ENCODE data around the gene PRAME.

The PRAME gene

DNA sequence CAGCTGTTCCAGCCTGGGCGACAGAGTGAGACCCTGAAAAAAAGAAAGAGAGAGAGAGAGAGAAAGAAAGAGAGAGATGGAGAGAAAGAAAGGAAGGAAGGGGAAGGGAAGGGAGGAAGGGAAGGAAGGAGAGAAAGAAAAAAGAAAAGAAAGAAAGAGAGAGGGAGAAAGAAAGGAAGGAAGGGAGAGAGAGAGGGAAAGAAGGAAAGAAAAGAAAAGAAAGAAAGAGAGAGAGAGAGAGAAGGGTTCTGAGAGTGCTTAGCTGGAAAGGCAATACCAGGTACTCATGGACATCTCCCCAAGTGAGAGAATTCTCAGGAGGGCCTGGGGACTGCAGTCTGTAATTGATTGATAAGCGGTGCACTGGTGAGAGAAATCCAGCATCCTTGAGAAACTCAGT lies 12.8 kb upstream of the PRAME start:
- no peak for DNase-seq
- TF ChIP-seq GATA1 (IDR thresholded peaks at IDR 0.05; ENCODE audit: low read depth, low read length) (no peak), POLR2A (IDR thresholded peaks at IDR 0.05; ENCODE audit: low read length) (no peak)

DNA sequence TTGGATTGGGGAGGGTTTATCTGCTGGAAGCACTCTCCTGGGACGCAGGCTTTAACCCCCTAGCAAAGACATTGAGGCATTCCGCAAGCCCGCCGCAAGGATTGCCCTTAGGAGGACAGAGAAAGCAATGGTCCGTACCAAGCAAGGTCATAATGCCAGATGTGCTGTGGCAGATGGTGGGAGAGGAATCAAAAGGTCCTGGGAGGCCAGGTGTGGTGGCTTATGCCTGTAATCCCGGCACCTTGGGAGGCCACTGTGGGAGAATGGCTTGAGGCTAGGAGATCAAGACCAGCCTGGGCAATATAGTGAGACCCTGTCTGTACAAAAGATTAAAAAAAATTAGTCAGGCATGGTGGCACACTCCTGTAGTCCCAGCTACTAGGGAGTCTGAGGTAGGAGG lies 12.4 kb upstream of the PRAME start:
- no peak for TF ChIP-seq GATA1 (IDR thresholded peaks at IDR 0.05; ENCODE audit: low read depth, low read length)
- TF ChIP-seq POLR2A (IDR thresholded peaks at IDR 0.05; ENCODE audit: low read length), result no peak
- no peak for DNase-seq

DNA sequence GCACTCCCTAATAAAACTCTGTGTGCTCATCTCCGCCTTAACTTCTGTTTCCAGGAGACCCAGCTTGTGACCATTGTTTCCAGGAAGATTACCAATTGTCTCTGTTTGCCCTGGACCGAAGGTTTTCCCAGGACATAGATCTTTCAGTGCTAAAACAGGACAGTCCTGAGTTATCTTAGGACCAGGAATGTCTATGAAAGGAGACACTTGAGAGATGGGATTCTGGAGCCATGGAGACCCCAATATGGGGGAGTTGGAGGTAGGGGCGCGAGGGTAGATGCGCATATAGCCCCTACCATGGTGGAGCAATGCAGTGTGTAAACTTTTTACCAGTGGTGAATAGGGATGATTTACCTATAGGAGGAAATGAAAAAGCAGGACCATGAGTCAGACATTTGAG lies 10.2 kb upstream of the PRAME start:
- TF ChIP-seq GATA1 (IDR thresholded peaks at IDR 0.05; ENCODE audit: low read depth, low read length) (no peak), POLR2A (IDR thresholded peaks at IDR 0.05; ENCODE audit: low read length) (no peak)
- no peak for DNase-seq

DNA sequence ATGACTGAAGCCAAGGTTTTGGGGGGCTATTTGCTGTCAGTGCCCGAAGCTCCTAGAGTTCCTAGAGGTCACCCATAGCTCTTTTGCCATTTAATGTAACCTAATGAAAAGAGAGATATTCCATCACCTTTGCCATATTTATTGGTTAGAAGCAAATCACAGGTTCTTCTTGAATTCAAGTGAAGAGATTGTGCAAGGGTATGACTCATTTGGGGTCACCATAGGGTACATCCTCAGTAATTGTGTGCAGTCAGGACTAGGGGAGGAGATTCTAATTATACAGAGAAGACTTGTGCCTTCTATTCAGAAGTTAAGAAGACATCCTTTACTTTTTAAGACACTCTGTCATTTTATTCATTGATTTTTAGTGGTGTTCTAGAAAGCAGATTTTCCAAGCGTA lies 6.9 kb upstream of the PRAME start:
- no peak for DNase-seq
- no peak for TF ChIP-seq POLR2A (IDR thresholded peaks at IDR 0.05; ENCODE audit: low read length)
- TF ChIP-seq GATA1 (IDR thresholded peaks at IDR 0.05; ENCODE audit: low read depth, low read length), result no peak

DNA sequence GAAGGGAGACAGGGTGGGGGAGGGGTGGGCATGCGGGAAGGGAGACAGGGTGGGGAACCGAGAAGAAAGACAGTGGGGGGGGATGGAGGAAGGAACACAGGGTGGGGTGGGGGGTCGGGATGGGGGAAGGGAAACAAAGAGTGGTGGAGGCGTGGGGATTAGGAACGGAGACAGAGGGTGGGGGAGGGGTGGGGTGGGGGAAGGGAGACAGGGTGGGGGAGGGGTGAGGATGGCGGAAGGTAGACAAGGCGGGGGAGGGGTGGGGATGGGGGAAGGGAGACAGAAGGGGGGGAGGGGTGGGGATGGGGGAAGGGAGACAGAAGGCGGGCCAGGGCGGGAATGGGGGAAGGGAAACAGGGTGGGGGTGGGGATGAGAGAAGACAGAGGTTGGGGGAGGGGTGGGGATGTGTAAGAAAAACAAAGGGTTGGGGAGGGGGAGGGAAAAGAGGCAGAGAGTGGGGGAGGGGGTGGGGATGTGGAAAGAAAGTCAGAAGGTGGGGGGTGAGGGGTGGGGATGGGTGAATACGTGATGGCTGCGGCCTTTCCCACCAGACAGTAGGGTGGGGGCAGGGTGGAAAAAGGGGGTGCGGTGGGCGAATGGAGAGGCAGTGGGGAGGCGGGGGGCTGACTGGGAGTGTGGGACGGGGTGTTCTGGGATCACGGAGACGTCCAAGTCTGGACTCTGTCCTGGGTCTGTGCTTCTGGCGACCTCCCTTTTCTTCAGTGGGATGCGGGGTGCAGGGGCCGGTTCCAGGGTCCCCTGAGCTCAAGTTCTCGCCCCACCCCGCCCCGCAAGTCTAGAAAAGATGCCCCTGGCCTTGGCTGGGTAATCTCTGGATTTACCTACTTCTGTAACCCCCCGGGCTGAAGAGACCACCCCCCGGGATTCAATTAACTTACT lies 744 bp downstream of the PRAME start:
- DNase-seq, result no peak
- TF ChIP-seq GATA1 (IDR thresholded peaks at IDR 0.05; ENCODE audit: low read depth, low read length) (no peak), POLR2A (IDR thresholded peaks at IDR 0.05; ENCODE audit: low read length) (no peak)

DNA sequence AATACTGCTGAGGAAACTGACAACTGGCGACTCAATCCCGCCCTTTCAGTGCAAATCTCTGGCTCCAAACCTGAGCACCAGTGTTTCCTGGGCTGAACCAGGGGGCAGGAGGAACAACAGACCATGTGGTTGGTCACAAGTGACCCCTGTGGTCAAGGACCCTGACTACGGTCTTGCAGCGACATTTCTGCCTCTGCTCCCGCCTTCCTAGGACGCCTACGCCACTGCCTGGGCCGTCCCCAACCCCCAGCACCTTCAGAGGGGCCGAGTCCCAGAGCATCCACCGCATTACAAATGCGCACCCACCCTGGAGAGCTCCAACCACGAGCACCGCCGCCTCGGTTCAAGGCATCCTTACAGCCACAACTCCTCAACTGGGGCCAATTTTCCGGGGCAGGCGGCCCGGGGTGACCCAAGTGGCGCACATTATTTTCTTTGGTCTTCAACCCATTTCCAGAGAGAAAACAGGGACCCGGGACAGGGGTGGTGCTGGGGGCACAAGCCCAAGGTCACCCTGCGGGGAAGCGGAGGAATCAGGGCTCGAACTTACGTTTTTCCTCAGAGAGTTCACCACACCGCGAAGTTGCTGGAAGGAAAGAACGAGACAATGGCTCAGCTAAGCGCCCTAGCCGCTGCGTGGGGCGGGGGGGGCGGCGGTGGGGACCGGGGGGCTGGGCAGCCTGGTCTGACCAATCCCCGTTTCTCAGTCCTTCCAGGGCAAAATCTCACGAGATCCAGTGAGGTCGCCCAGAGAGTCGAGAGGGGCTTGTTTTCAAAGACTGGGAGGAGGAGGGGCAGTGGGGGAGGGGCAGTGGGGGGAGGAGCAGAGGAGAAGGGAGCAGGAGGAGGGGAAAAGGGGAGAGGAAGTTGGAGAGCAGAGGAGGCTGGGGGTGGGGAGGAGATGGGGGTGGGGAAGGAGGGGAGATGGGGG lies 1.8 kb downstream of the PRAME start:
- TF ChIP-seq GATA1 (IDR thresholded peaks at IDR 0.05; ENCODE audit: low read depth, low read length), result no peak
- TF ChIP-seq POLR2A (IDR thresholded peaks at IDR 0.05; ENCODE audit: low read length), result no peak
- no peak for DNase-seq

DNA sequence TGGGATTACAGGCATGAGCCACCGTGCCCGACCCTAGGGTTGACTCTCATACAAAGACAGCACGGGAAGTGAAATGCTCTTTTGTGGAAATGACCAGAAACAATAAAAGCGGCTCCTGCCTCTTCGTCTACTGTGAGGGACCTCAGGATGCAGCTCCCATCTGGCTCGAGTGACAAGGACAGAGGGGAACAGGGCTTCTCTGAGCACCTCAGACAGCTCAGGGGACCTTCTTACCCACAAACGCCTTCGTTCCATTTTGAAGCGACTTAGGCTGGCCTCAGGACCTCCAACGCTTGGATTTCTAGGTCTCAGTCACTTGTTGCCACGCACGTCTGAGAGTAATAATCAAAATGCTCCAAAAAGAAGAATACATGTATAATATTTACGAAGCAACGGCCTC lies 2.5 kb downstream of the PRAME start:
- no peak for TF ChIP-seq GATA1 (IDR thresholded peaks at IDR 0.05; ENCODE audit: low read depth, low read length)
- no peak for TF ChIP-seq POLR2A (IDR thresholded peaks at IDR 0.05; ENCODE audit: low read length)
- DNase-seq, result no peak

DNA sequence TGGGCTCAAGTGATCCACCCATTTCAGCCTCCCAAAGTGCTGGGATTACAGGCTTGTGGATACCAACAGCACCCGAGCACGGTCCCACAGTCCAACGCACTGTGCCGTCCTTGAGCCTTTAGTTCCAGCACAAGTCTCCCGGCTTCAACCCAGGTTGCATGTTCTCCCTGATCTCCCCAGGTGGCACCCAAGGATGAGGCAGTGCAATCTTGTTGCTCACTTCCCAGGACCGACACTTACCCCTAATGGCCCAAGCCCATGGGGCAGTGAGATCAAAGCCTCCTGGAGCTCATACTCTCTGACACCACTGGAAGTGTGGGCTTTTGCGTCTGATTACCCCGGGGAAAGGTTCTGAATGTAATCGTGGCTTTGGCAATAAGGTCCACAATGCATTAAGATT lies 3.5 kb downstream of the PRAME start:
- no peak for TF ChIP-seq POLR2A (IDR thresholded peaks at IDR 0.05; ENCODE audit: low read length)
- TF ChIP-seq GATA1 (IDR thresholded peaks at IDR 0.05; ENCODE audit: low read depth, low read length), result no peak
- no peak for DNase-seq

DNA sequence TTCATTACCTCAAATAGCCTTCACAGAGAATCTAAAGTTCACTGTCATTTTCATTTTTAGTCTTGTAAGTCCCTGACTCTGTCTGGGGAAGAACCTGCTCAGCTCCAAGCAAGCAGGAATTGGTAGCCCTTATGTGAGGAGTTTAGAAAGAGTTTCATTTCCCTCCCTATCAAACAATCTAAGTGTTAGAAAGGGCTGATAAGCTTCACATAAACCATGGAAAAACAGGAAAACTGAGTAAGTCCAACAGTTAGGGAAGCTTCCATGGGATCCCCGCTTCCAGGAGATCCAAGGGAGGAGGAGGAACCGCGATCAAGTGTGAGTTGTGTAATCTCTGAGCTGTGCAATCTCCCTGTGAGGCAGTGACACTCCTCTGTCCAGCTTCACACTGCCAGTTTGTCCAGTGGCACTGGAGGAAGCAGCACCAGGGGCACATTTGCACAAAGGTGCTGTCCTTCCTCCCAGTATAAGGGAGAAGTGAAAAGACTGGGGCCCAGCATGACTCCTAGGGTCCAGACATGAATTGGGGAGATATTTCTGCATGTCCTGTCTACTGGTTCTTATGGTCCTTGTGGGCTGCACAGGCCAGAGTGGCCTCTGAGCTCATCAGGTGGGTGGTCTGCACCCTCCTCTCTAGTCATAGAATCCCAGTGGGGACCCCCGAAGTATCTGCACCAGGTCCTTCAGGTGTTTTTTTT lies 4.3 kb downstream of the PRAME start:
- no peak for DNase-seq
- TF ChIP-seq GATA1 (IDR thresholded peaks at IDR 0.05; ENCODE audit: low read depth, low read length) (no peak), POLR2A (IDR thresholded peaks at IDR 0.05; ENCODE audit: low read length) (no peak)

DNA sequence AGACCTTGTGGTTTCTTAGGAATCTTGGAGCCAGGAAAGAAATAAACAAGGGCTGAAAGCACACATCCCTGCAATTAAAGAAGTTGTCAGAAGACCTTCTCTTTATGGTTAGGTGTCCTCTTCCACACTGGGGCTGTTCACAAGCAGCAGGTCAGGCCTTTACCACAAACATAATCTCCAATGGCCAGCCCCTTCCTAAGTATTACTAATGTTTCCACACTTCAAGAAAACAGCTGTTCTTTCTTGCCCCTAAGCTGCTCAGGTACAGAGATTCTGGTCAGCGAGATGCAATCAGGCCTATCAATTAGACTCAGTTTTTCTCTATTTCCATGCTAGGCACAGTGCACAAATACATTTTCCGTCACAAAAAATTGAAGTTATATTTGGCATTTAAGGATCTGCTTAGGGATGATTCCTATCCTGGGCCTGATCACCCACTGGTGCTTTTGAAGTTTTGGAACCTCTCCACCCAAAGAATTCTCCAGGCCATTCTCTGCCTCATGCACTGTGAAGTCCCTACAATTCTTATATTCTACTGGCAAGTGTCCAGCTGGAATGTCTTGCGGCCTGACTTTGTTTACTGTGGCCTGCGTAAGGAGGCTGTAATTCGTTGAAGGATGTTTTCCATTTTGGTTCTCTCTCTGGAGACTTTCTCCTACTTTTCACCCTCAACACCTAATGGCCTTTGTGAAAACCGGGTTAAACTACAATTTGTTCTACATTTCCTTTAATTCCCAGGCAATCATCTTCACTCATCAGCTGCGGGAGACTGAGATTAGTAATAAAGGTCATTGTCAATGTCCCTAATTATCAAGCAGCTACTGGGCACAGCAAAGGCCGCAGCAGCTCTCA lies 5.1 kb downstream of the PRAME start:
- DNase-seq, result no peak
- TF ChIP-seq GATA1 (IDR thresholded peaks at IDR 0.05; ENCODE audit: low read depth, low read length) (no peak), POLR2A (IDR thresholded peaks at IDR 0.05; ENCODE audit: low read length) (no peak)

DNA sequence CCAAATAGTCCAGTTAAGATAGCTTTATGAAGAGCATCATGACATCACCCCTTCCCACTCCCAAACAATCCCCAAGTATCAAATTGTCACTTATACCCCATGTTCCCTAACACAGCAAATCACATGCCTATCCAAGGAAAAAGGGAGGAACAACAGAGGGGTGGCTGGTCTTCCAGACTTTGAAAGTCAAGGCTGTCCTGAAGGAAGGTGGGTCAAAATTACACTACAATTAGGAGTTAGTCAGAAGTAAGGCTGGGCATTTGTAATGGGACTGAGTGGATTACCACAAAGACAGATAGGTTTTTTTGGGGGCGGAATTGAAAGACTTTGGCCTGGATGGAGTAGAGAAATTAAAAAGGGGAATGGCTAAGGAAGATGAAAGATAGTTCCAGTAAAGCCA lies 5.9 kb downstream of the PRAME start:
- TF ChIP-seq GATA1 (IDR thresholded peaks at IDR 0.05; ENCODE audit: low read depth, low read length) (no peak), POLR2A (IDR thresholded peaks at IDR 0.05; ENCODE audit: low read length) (no peak)
- DNase-seq, result no peak

DNA sequence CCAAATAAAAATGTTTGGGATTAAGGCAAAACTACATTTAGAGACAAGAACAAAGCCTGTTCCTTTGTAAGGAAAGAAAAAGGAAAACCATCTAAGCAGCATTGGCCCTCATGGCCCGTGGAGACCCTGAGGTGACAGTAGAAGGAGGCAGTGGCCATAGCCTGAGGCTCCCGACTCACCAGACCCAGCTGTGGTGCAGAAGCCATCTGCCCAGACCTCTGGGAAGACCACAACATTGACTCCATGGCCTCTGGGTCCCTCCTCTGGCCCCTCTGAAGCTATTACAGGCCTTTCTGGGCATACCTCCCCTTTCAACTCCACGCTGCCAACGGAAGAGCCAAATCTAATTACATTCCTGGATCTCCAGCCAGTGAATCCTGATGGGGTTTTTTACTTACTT lies 6.4 kb downstream of the PRAME start:
- TF ChIP-seq GATA1 (IDR thresholded peaks at IDR 0.05; ENCODE audit: low read depth, low read length) (no peak), POLR2A (IDR thresholded peaks at IDR 0.05; ENCODE audit: low read length) (no peak)
- DNase-seq, result peak in 1 of 2 experiments; percentile 4

Measured in erythroblast (primary cell).